Measurements from ENCODE around the gene GGTLC3. TPM values are rescaled to one million over a fixed set of nuclear protein-coding genes. Genes with fewer than 3 reads are reported as not detected.
"Not testable (repeated sequence)": the region's sequence is repeated elsewhere in the genome, so short reads cannot be mapped to it uniquely, and the experiment has no call there.

The GGTLC3 gene
- total RNA-seq, result not detected

GRCh38 chr22:18518061-18518460 is at the start of gene GGTLC3:
TSS of gene GGTLC3 (minus strand) at chr22:18518161. CDS start at chr22:18517897, 264 bp downstream.
- CTCF ChIA-PET, POLR2A ChIA-PET: not testable (repeated sequence)

- POLR2A ChIA-PET, CTCF ChIA-PET: not testable (repeated sequence)
Measured at GRCh38 chr22:18560099-18560974, 42.4 kb upstream of the GGTLC3 start.

- POLR2A ChIA-PET, CTCF ChIA-PET: not testable (repeated sequence)
Measured at GRCh38 chr22:18558939-18559338, 41.0 kb upstream of the GGTLC3 start.

- CTCF ChIA-PET, POLR2A ChIA-PET: not testable (repeated sequence)
Measured at GRCh38 chr22:18558516-18558915, 40.6 kb upstream of the GGTLC3 start.

GRCh38 chr22:18554280-18555256 is 36.6 kb upstream of the GGTLC3 start:
- CTCF ChIA-PET, POLR2A ChIA-PET: not testable (repeated sequence)

- POLR2A ChIA-PET, CTCF ChIA-PET: not testable (repeated sequence)
Measured at GRCh38 chr22:18552839-18553597, 35.1 kb upstream of the GGTLC3 start.

GRCh38 chr22:18551046-18551445 is 33.1 kb upstream of the GGTLC3 start:
- POLR2A ChIA-PET, CTCF ChIA-PET: not testable (repeated sequence)

GRCh38 chr22:18549458-18550179 is 31.7 kb upstream of the GGTLC3 start:
- POLR2A ChIA-PET, CTCF ChIA-PET: not testable (repeated sequence)

- POLR2A ChIA-PET, CTCF ChIA-PET: not testable (repeated sequence)
Measured at GRCh38 chr22:18544615-18545014, 26.7 kb upstream of the GGTLC3 start.

GRCh38 chr22:18543400-18543799 is 25.4 kb upstream of the GGTLC3 start:
- CTCF ChIA-PET, POLR2A ChIA-PET: not testable (repeated sequence)

GRCh38 chr22:18539994-18540393 is 22.0 kb upstream of the GGTLC3 start:
- POLR2A ChIA-PET, CTCF ChIA-PET: not testable (repeated sequence)

- POLR2A ChIA-PET, CTCF ChIA-PET: not testable (repeated sequence)
Measured at GRCh38 chr22:18534315-18534714, 16.4 kb upstream of the GGTLC3 start.

- CTCF ChIA-PET, POLR2A ChIA-PET: not testable (repeated sequence)
Measured at GRCh38 chr22:18533633-18534032, 15.7 kb upstream of the GGTLC3 start.

GRCh38 chr22:18529416-18530145 is 11.6 kb upstream of the GGTLC3 start:
- POLR2A ChIA-PET, CTCF ChIA-PET: not testable (repeated sequence)

GRCh38 chr22:18528597-18529415 is 10.8 kb upstream of the GGTLC3 start:
- CTCF ChIA-PET, POLR2A ChIA-PET: not testable (repeated sequence)

GRCh38 chr22:18527752-18528596 is 10.0 kb upstream of the GGTLC3 start, which contains the start of gene TMEM191B:
TSS of gene TMEM191B (plus strand) at chr22:18527802. CDS start at chr22:18527981, 179 bp downstream.
- POLR2A ChIA-PET, CTCF ChIA-PET: not testable (repeated sequence)

GRCh38 chr22:18523328-18523727 is 5.4 kb upstream of the GGTLC3 start:
- CTCF ChIA-PET, POLR2A ChIA-PET: not testable (repeated sequence)

Measured in activated CD8-positive, alpha-beta memory T cell treated with anti-CD3 and anti-CD28 coated beads for 36 hours (primary cell).